Muscle layer of duodenum (tissue), 2 donors: ENCODE measurements around the gene C8G.

Source experiments
- H3K27ac ChIP-seq: one replicate; pipeline ENCODE4 v1.7.0; 2013; ENCODE audit warnings: mild to moderate bottlenecking, low read length
- H3K27me3 ChIP-seq: one replicate; pipeline ENCODE4 v1.7.0; 2013; ENCODE audit warnings: low read depth, mild to moderate bottlenecking, control low read depth, low read length
- H3K36me3 ChIP-seq, 2 donors: one replicate each; pipeline ENCODE4 v1.7.0; 2013; ENCODE audit warnings: low read length in 2 of 2, control low read depth in 1 of 2, mild to moderate bottlenecking in 1 of 2; ENCODE audit not compliant: insufficient read depth in 2 of 2, control insufficient read depth in 1 of 2
- H3K4me1 ChIP-seq, 2 donors: one replicate each; pipeline ENCODE4 v1.7.0; 2013; ENCODE audit warnings: low read length in 2 of 2, mild to moderate bottlenecking in 2 of 2, control low read depth in 1 of 2, moderate library complexity in 1 of 2; ENCODE audit not compliant: insufficient read depth in 2 of 2, control insufficient read depth in 1 of 2
- H3K4me3 ChIP-seq, 2 donors: one replicate each; pipeline ENCODE4 v1.7.0; 2013; ENCODE audit warnings: low read length in 2 of 2, low read depth in 1 of 2, mild to moderate bottlenecking in 1 of 2
- H3K9me3 ChIP-seq, 2 donors: one replicate each; pipeline ENCODE4 v1.7.0; 2013; ENCODE audit warnings: low read length in 2 of 2, control low read depth in 1 of 2, mild to moderate bottlenecking in 1 of 2; ENCODE audit not compliant: control insufficient read depth in 1 of 2
- donor health status: healthy.

C8G gene

DNA sequence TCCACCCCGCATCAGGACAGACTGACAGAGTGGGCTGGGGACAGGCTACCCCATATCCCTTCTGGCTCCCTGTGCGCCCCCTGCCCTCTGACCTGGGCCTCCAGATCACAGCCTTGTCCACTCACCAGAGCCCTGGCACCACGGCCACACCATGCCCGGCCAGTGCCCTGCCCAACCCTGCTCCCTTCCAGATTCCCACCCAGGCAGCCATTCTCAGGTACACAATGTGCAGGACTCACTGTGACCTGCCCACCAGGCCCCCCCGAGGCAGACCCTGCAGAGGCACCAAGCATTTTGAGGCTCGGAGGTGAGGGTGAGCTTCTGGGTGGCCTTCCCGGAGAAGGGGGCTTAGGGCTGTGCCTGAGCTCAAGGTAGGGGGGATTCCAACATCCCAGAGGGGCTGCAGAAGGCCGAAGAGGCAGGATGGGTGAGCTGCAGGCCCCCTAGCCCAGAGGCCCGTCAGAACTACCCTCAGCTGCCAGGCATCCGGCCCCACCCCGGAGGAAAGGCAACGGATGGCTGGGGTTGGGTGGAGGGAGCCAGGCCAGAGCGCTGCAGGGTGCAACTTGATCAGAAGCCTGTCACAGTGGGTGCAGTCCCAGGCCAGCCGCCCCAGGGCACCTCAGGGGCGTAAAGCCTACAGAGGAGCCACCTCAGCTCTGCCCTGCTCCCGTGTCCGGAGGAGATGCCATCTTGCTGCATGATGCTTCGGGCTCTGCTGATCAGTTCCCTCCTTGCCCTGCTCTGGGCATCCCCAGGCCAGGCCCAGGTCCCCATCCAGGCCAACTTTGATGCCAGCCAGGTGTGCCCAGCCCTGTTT lies 37.4 kb downstream of the C8G start, which contains the start of gene LCNL1:
Gene LCNL1, plus strand, starts transcription at position 762 of the 820 bp plus-strand sequence. CDS start 594 bp downstream, outside the sequence.
- peaks cover 9% of the 10 kb centered on the region for H3K27me3 ChIP-seq
- no peak within 1 kb of the TSS for H3K27ac ChIP-seq
- H3K36me3 ChIP-seq: no peaks in the 10 kb centered on the region
- no peaks in the 10 kb centered on the region for H3K9me3 ChIP-seq
- H3K4me3 ChIP-seq: no peak within 1 kb of the TSS
- peaks cover 0 to 13% of the 10 kb centered on the region in 2 donors for H3K4me1 ChIP-seq

DNA sequence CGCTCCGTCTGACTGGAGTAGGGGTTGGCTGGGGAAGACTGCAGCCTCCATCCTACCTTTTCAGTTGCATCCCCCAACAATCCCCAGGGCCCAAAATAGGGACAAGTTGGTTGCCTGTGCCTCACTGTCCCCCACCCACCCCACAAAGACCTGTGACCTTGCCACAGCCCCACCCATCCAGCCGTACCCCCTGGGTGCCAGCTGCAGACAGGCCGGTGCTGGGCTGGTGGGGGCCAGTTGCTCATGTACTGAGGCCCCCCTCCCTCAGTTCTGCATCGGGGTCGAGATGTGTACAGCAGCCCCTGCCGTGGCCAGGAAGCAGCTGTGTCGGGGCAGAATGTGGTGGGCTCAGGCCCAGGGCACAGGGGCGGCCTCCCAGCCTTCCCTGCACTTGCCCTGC lies 38.1 kb downstream of the C8G start:
- no peak overlapping the region for H3K27ac ChIP-seq
- no peak overlapping the region for H3K4me3 ChIP-seq
- H3K9me3 ChIP-seq: no peaks in the 10 kb centered on the region
- H3K4me1 ChIP-seq: peaks cover 0 to 6% of the 10 kb centered on the region in 2 donors
- H3K27me3 ChIP-seq: peaks cover 9% of the 10 kb centered on the region
- no peaks in the 10 kb centered on the region for H3K36me3 ChIP-seq

DNA sequence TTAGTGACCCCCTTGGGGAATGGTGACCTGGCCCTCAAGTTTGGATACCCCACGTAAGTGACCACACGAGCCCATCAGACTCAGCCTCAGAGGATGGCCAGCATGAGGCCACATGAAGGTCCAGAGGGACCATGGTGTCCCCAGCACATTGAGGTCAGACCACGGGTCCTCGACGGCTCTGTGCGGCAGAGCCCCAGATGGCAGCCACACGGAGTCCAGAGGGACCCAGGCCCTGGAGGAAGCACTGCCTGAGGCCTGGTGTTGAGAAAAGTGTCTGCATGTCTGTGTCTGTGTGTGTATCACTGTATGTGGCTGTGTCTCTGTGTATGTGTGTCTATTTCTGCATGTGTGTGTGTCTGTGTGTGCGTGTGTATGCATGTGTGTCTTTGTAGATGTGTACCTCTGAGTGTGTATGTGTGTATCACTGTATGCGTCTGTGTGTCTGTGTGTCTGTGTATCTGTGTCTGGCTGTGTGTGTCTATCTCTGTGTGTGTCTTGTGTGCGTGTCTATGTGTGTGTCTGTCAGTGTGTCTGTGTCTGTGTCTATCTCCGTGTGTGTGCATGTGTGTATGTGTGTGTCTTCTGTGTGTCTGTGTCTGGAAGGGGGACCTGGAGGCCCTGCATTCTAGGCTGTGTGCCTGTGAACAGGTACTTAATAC lies 38.7 kb downstream of the C8G start:
- Histone ChIP-seq H3K4me3 (no peak overlapping the region), H3K36me3 (no peaks in the 10 kb centered on the region), H3K27ac (no peak overlapping the region), H3K4me1 (peaks cover 0 to 5% of the 10 kb centered on the region in 2 donors), H3K27me3 (peaks cover 9% of the 10 kb centered on the region), H3K9me3 (no peaks in the 10 kb centered on the region)

DNA sequence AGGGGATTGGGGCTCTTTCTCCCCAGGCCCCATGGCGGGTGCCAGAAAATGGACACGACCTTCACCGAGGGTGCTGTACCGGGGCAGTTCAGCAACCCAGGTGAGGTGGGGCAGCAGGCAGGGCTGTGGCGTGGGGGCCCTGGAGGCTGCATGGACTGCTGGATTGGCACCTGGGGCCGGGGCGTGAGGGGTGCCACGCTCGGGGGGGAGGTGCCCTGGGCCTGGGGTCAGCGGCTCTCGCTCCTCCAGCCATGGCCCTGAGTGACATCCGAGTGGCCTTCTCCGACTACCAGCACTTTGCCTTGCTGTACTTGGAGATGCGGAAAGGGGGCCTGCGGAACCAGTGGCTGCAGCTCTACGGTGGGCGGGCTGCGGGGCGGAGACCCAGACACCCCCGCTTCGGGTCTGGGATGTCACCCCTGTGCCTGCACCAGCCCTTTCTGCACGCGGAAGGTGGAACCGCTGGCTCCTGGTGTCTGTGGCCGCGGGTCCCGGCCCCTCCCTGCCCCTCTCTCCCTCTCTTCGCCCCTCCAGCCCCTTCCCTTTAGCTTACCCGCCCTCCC lies 39.5 kb downstream of the C8G start:
- peaks cover 0 to 5% of the 10 kb centered on the region in 2 donors for H3K4me1 ChIP-seq
- peaks cover 9% of the 10 kb centered on the region for H3K27me3 ChIP-seq
- H3K27ac ChIP-seq: no peak overlapping the region

DNA sequence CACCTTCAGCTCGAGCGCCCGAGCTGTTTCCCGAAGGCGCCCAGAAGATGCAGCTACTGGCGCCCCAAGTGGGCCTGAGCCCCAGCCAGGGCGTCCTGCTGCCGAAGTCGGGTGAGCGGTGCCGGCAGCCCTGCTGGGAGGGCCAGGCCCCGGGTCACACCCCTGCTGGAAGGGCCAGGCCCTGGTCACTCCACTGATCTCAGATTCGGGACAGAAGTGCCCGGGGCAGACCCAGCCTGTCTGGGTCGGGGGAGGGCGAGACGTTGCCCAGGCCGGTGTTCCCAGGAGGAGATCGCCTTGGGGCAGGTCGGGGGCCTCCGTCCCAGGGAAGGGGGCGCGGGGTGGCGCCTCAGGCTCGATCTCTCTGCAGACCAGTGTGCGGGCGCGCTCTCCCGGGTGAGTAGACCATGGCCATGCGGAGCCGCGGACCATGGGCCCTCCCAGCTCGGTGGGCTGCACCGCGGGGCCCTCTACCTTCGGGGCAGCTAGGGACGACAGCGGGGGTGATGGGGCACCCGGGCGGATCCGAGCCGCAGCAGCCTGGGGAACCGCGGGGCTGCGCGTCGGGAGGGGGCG lies 40.1 kb downstream of the C8G start:
- H3K9me3 ChIP-seq: no peaks in the 10 kb centered on the region
- no peaks in the 10 kb centered on the region for H3K36me3 ChIP-seq
- peaks cover 9% of the 10 kb centered on the region for H3K27me3 ChIP-seq
- H3K4me1 ChIP-seq: peaks cover 0 to 5% of the 10 kb centered on the region in 2 donors
- H3K27ac ChIP-seq: no peak overlapping the region
- H3K4me3 ChIP-seq: no peak overlapping the region

More for the DNA sequence above, 39.5 kb downstream of the C8G start:
- no peak overlapping the region for H3K4me3 ChIP-seq
- H3K36me3 ChIP-seq: no peaks in the 10 kb centered on the region
- H3K9me3 ChIP-seq: no peaks in the 10 kb centered on the region

DNA sequence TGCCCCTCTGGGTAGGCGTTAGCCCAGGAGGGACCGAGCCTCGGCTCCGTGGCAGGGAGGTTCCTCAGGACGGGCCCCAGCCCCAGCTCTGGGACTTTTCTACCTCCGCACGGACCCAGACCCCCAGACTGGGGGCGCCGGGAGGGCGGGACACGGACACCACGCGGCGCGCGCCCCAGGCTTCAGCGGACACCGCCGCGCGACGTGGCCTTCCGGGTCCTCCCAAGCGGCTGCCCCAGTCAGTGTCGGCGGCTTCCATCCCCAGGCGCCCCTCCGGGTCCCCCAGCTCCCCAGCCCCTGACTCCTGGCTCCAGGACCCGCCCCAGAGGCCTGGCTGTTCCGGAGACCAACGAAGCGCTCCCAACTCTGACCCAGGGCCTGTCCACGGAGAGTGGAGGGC lies 40.8 kb downstream of the C8G start:
- no peak overlapping the region for H3K4me3 ChIP-seq
- H3K27me3 ChIP-seq: peaks cover 9% of the 10 kb centered on the region
- no peaks in the 10 kb centered on the region for H3K9me3 ChIP-seq
- H3K4me1 ChIP-seq: peaks cover 0 to 5% of the 10 kb centered on the region in 2 donors
- H3K36me3 ChIP-seq: no peaks in the 10 kb centered on the region
- H3K27ac ChIP-seq: no peak overlapping the region

DNA sequence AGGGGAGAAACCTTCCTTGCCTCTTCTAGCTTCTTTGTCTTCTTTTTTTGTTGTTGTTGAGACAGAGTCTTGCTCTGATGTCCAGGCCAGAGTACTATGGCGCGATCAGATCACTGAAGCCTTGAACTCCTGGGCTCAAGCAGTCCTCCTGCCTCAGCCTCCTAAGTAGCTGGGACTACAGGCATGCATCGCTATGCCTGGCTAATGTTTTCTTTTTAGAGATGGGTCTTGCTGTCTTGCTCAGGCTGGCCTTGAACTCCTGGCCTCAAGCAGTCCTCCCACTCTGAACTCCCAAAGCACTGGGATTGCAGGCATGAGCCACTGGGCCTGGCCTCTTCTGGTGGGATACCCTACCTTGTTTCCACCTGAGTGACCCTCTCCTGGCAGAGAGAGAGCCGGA lies 43.8 kb downstream of the C8G start:
- Histone ChIP-seq H3K36me3 (peaks cover 0 to 3% of the 10 kb centered on the region in 2 donors), H3K4me3 (no peak overlapping the region), H3K9me3 (no peaks in the 10 kb centered on the region), H3K27me3 (peaks cover 9% of the 10 kb centered on the region), H3K4me1 (peaks cover 0 to 18% of the 10 kb centered on the region in 2 donors), H3K27ac (no peak overlapping the region)

DNA sequence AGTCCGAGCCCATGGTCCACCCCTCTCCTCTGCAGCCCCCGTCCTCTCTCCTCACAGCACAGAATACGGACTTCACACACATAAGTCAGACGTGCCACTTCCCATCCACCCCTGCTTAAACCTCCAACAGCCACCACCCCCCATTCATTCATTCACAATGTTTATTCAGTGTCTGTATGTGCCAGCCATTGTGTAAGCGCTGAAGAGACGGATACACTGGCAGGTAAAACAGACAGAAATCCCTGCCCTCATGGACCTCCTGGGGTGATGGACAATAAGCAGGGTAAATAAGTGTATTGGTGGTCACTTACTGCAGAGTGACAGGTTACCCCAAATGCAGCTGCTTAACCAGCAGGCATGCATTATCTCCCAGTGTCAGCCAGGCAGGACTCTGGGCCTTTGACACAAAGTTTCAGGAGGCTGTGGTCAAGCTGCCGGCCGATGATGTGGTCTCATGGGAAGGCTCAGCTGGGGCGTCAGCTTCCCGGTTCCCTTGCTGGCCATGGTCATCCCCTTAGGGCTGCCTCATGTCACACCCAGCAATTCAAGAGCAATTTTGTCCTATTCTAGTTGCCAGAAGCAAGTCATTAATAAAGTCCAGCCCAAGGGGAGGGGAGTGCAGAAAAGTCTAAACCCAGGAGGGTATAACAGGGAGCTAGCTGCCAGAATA lies 45.3 kb downstream of the C8G start:
- H3K36me3 ChIP-seq: peaks cover 0 to 7% of the 10 kb centered on the region in 2 donors
- no peak overlapping the region for H3K4me3 ChIP-seq
- H3K9me3 ChIP-seq: no peaks in the 10 kb centered on the region
- peaks cover 0 to 21% of the 10 kb centered on the region in 2 donors for H3K4me1 ChIP-seq
- H3K27ac ChIP-seq: no peak overlapping the region
- H3K27me3 ChIP-seq: peaks cover 5% of the 10 kb centered on the region

DNA sequence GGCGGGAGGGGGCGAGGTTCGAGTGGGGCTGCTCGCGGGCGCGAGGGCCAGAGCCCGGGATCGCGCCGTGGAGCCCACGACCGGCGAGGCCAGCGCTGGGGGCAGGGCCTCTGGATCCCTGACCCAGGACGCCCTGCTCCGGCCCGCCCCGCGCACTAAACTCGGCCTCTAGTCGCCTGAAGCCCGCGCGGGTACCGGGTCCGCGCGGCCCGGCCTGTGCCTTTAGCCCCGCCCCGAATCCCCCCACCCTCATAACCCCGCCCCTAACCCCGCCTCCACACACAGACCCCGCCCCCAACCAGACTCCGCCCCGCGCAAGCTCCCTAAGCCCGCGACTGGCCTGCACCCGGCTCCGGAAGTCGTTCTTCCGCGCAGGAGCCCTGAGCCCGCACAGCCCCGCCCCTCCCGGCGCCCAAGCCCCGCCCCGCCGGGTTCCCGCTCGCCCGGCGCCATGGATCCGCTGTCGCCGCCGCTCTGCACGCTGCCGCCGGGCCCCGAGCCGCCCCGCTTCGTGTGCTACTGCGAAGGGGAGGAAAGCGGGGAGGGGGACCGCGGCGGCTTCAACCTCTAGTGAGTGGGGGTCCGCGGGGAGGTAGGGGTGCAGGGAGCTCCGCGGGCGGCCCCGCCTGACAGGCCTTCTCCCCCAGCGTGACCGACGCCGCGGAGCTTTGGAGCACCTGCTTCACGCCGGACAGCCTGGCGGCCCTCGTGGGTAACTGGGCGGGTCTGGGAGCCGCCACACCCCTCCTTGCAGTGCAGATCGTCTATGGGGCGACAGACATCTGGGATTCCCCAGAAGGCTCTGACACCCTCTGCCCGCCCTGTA lies 47.2 kb downstream of the C8G start, which contains the start of gene PAXX:
Gene PAXX, plus strand, starts transcription at position 430 of the 826 bp plus-strand sequence. Its CDS starts 22 bp downstream, at position 452.
- H3K4me1 ChIP-seq: peaks cover 0 to 36% of the 10 kb centered on the region in 2 donors

DNA sequence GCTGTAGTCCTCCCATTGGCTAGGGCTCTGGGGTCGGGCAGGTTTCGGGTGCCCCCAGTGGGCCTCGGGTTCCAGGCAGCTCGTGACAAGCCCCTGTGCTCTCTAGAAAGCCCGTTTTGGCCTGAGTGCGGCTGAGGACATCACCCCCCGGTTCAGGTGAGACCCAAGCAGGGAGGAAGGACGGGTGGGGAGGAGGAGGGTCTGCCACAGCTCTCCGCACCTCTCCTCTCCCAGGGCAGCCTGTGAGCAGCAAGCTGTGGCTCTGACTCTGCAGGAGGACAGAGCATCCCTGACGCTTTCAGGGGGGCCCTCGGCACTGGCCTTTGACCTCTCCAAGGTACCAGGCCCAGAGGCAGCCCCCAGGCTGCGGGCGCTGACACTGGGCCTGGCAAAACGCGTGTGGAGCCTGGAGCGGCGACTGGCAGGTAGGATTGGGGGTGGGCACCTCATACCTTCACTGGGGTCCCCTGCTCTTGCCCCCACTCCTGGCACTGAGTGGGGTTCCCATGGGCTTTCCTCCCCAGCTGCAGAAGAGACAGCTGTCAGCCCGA lies 47.9 kb downstream of the C8G start:
- peaks cover 5% of the 10 kb centered on the region for H3K27me3 ChIP-seq
- peak overlapping the region; percentile 68 to 69 for H3K4me3 ChIP-seq
- H3K4me1 ChIP-seq: peaks cover 0 to 36% of the 10 kb centered on the region in 2 donors
- H3K9me3 ChIP-seq: no peaks in the 10 kb centered on the region
- H3K36me3 ChIP-seq: peaks cover 0 to 7% of the 10 kb centered on the region in 2 donors
- peak overlapping the region; percentile 16 for H3K27ac ChIP-seq

More for the DNA sequence above, 47.2 kb downstream of the C8G start, which contains the start of gene PAXX:
- no peaks in the 10 kb centered on the region for H3K9me3 ChIP-seq
- peak within 1 kb of the TSS; percentile 16 for H3K27ac ChIP-seq
- H3K36me3 ChIP-seq: peaks cover 0 to 7% of the 10 kb centered on the region in 2 donors
- peak within 1 kb of the TSS; percentile 68 to 69 for H3K4me3 ChIP-seq
- H3K27me3 ChIP-seq: peaks cover 5% of the 10 kb centered on the region
